Activated naive CD4-positive, alpha-beta T cell treated with Interleukin-2 at 50 U/mL for 16 hours (primary cell): Measurements from ENCODE around the gene TRPC5OS.

Source experiments
- DNase-seq: peaks from one replicate; pipeline ENCODE4 v3.0.0-alpha.2; 2020

Gene TRPC5OS

DNA sequence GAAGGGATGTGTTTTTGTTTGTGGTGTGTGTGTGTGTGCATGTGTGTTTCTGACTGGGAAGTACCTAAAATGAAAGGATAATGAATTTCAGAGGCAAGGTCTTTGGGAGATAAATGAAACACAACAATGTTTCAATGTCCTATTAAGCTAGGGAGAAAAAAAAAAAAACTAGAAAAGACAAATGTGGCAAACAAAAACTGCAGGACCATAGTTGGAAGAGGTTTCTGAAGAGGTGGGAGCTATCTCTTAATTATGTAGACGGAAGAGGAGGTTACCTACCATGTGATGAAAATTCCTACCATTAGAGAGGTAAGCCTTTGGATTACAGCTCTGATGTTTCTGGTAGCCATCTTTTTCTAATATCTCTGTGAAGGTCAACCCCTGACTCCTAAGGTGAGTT lies at the start of gene TRPC5OS:
TRPC5OS (plus strand) TSS at position 301 of the 400 bp plus-strand sequence. CDS start 25,669 bp downstream, outside the sequence.
- no peak for DNase-seq

DNA sequence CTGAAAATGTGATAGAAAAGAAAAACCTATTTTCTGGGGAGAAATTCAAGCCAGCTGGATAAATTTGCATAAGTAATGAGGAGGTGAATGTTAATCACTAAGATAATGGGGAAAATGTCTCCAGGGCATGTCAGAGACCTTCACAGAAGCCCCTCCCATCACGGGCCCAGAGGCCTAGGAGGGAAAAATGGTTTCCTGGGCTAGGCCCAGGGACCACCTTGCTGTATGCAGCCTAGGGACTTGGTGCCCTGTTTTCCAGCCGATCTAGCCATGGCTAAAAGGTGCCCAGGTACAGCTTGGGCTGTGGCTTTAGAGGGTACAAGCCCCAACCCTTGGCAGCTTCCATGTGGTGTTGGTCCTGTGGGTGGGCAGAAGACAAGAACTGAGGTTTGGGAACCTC lies 46.6 kb upstream of the TRPC5OS start:
- DNase-seq, result no peak

DNA sequence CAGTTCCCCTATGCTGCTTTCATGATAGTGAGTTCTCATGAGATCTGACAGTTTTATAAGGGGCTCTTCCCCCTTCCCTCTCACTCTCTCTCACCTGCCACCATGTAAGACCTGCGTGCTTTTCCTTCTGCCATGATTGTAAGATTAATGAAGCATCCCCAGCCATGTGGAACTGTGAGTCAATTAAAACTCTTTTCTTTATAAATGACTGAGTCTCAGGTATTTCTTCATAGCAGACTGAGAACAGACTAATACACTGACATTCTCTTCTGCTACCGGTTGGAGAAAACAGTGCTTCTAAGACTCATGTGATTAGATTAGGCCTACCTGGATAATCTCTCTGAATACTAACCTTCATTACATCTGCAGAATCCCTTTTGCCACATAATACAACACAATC lies 45.4 kb upstream of the TRPC5OS start:
- no peak for DNase-seq

DNA sequence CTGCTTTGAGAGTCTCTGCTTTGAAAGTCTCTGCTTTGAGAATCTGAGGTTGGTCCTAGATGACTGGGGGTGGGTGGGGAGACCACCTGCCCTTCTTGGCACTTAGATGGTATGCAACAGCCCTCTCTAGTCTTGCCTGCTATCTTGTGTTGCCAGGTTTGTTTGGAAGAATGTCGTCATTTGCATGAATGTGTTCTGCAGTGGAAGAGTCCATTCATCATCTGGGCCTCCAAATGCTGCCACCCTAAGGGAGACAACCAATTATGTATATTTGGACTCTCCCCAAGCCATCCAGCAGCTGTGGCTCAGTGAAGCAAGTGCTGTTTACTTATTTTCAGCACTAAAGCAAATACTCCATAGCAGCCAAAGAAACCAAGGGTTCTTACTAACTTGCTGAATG lies 44.6 kb upstream of the TRPC5OS start:
- DNase-seq, result no peak

DNA sequence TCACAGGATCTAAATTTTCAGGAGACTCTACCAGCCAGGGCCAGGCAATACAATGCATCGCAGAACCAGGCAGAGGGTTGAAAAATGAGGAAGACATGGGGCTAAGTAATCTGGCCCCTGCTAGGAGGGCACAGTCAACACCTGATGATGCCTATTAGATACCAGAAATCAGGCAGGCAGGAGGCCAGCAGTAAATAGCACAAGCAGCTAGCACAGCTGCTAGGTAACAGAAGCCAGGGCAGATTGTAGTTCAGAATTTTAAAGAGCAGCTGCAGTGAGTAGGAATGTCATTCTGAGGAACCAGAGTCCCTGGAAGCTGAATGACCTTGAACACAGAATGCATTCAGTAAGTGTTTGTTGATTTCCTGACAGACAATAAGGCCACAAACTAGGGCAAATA lies 38.8 kb upstream of the TRPC5OS start:
- DNase-seq, result no peak

DNA sequence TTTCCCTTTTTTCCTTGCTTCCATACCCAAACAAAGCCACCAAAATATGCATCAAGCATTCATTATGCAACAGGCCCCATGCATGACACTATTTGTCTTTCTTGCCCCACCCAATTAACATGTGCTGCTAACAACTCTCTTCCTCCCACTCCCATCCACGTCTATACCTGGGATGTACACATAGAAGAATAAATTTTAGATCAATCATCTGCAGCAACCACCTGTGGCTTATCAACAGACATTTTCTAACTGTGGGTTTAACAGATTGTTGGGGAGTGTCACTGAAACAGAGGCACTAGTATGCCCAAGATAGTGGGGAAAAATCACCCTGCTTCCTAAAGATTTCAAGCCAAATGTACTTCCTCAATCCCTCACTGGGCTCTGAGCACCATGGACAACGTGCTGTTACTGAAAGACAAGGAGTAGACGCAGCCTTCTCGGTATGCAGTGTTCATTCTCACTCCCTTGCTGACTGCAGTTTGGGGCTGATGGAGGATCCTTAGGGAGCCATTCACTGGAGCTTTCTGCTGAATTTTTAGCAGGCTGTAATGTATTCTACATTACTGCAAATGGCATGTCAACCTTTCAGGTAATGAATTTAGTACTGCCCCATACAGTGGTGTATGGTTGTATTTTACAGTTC lies 28.4 kb upstream of the TRPC5OS start:
- no peak for DNase-seq

DNA sequence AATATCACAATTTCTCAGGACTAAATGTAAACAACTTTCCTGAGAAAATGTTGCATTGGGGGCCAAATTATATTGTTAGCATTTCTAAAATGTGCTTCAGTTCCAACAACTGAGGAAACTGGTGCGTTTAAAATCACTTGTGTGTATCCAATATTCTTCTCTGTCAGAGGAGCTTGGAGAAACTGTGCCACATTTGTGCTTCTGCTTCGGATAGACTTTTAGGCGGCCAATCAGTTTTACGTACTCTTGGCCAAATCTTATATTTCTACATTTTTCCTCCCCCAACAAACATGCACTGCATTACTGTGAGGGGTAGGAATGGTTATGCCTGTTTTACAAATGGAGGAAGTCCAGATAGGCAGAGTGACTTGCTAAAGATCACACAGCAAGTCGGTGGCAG lies 27.4 kb upstream of the TRPC5OS start:
- DNase-seq, result no peak

DNA sequence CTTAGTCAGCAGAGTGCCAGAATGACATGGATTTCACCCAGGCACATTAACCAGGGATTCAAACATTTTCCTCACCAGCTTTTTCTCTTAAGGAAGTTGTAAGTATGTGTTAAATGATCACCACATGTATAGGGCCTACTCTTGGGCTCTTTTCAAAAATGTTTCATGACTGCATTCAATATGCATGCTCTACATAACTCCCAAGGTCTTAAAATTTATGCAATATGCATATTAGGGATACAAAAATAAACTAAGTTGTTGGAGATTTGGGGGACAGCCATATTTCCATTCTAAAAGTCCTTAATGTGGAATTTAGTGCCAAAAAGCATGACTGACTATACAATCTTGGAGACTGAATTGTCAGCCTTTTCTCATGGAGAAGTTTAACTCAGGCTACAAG lies 25.0 kb upstream of the TRPC5OS start:
- no peak for DNase-seq

DNA sequence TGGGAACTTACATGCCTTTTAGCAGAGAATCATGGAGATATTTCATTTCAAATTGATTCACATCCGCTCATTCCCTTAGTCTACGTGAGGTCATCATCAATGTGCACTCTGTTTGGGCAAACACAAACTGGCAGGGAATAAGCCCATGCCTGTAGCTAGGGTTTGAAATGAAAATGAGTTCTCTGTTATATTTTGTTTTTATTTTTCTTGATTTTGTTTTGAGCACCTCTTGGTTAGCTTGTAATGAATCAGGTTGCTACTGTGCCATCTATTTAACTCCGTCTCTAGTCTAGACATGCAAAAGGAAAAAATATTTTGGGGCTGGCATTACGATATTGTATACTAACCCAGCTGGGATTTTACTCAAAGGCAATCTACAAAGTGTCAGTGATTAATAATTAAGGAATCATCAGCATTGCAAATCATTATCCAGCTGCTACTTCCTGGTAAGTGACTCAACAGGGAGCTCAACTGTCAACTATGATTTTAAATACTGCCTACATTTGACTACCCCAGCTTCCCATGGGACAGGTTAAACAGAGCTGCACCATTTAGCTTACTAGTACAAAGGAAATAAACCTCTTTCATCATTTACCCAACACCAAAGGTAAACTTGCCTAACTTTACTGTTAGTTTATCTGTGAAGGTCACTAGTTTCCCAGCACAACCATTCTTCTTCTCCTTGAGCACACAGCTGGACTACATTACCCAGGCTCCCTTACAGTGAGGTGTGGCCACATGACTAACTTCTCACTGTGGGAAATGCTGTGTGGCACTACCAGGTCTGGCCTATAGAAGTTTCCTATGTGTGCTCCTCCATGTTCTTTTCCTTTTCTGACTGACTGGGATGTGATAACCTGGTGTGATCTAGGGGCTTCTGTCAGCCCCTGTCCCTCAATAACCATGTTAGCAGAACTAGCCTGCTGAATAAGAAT lies 21.2 kb upstream of the TRPC5OS start:
- DNase-seq, result no peak

DNA sequence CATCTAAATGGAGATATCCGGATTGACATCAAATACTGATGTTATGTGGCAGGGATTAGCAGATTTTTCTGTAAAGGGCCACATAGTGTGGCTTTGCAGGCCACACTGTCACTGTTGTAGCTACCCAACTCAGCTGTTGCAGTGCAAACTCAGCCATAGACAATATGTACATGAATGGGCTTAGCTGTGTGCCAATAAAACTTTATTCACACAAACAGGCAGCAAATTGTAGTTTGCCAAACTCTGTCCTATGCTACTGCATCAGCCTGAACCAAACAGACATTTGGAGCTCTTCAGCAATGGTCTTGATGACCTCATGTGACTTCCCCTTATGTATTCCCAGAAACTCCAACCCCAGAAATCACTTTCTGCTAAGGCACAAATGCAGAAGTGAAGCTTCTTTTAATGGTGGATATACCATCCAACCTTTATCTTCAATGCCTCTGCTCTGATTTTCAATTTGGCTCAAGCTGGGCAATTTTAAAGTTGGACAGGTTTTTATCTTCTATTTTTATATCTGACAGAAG lies 18.4 kb upstream of the TRPC5OS start:
- no peak for DNase-seq

DNA sequence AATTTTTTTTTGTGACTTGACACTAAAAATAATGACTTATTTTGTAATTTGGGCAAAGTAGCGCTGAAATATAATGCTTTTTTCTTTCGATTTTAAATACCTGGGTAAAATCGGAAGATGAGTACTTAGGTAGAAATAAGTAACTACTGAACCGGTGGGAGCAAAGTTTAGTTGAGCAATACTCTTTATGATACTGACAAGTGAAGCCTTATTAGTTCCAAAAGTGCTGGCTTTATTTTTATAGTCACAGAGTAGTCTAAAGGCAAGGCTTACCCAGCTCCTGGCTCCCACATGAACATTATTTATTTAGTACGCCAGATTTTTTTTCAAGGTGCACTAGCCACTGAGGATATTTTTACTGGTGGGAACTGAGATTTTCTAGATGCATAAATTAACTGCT lies 14.4 kb upstream of the TRPC5OS start:
- no peak for DNase-seq

DNA sequence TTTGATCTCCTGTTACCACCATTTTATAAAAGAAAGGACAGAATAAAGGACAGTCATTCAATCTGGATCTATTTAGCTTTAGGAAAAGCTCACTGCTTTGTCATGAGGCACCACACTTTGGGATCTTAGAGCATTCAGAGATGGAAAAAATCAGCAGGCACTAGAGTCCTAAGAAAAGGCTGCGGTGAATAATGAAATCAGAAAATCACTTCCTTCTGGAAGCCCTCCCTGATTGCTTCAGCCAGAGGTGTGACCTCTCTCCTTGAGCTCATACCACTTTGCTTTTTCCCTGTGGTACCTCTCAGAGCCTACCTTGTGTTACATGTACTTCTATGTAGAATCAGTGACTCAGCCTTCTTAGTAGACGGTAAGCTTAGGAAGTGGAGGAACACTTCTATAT lies 8.7 kb upstream of the TRPC5OS start:
- DNase-seq, result no peak

DNA sequence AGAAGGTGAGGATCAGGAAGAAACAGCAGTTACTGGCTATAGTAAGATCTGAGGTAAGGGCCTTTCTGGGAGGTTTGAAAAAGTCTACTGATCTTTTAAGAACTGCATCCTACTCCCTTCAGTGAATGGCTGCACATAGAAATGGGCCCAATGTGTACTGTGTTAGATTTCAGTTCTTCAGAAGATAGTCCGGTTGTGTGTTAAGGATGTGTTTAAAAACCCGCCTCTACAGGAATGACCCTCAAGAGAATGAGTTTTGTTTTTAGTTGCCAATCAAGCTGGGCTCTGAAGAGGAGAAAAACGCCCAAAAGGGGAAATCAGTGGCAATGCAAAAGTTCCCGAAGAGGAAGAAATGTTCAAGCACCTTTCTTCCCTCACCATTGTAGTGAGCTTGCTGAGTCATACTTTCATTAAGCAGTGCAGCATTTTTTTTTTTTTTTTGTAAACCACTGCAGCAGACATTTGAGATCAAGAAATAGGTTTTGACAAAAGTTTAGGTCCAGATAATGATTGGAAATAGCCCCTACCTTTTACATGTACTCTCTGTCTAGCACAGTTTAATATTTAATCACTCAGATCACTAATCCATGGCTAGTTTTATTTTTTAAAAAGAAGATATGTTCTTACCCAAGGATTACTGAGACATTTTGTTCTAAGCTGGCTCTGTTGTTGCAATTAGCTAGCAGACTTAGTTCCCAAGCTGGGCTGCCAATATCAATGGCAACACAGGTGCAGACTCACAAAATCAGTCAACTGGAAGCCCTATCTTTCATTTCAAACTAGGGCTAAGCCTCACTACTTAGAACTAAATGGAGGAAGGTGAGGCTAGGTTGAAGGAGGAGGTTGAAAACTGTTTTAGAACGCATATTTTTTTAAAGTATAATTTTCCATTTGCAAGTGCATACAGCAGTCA lies 7.0 kb upstream of the TRPC5OS start:
- DNase-seq, result no peak

DNA sequence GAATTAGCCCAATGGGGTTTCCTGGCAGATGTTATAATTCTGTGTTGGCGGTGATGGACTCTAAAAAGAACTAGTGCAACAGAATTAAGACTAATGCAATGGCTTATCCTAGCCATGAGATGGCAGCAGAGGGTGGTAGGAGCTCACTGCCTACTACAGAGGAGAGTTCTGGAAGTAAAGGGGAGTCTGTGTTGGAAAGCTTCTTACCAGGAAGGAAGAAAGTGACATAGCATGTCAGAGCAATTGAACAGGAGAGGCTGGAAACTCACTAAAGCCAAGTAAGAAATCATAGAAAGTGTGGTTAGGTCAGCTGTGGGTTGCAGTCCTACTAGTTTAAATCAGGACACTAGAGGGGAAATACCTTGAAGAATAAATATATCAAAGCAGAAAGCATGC lies 6.3 kb upstream of the TRPC5OS start:
- no peak for DNase-seq

DNA sequence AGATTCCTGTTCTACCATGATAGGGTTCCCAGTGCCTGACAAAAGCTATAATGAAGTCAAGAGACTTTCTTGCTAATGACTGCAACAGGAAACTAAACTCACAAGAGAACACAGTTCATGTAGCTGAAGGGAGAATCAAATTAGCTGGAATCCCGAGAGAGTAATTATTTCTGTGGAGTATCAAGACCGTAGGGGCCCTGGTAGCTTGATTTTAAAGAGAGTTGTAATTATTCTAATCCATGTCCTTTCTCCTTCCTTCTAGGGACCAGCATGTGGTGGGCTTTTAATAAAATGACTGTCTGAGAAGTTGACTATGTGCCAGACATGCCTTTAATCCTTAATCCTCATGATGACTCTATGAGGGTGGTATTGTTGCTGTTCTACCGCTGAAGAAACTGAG lies 1.7 kb upstream of the TRPC5OS start:
- DNase-seq, result no peak

DNA sequence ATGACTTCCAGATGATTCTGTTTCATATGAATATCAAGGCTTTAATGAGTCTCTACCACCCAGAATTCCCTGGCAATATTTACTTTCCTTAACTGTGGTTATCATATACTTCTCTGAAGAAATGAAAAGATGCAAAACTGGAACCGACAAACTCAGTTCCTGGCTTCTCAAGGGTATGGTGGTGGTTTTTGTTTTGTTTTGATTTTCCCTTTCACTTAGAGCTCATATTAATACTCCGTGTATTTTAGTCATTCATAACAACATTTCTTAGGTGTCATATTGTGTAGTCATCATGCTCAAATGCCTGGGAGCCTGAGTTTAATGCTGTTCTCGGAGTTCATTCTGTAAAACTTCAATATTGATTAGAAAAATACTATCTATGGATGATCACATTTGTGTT lies 665 bp downstream of the TRPC5OS start:
- no peak for DNase-seq

DNA sequence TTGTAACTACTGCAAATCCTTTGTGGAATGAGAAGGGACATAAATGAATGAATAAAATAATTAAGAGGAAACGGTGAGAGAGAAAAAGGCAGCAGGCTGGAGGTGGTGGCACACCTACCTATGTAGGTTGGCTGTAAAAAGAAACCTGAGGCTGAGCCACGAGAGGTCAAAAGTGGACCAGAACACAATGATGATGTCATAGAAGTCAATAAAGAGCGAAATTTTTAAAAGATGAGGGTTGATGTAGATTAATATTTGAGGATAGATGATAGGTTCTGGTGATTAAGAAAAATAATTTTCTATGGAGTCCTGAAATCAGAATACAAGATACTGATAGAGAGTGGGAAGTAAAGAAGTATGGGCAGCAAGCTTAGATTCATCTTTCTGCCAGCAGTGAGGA lies 1.7 kb downstream of the TRPC5OS start:
- no peak for DNase-seq

DNA sequence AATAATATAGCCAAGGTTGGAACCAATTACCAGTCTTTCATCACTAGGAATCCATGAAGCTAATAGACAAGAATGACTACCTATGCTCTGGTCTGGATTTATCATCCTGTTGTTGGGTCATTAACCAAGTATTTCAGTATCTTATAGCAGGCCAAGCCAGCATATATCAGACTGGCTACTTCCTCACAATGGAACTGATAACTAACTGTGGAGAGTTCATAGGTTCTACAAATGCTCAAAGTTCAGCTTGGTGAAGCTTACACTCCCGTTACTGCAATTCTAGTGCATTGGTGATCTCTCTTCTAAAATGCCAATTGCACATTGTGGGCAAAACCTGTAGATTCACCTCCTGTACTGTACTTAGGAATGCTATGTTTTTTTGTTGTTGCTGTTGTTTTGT lies 4.8 kb downstream of the TRPC5OS start:
- no peak for DNase-seq

DNA sequence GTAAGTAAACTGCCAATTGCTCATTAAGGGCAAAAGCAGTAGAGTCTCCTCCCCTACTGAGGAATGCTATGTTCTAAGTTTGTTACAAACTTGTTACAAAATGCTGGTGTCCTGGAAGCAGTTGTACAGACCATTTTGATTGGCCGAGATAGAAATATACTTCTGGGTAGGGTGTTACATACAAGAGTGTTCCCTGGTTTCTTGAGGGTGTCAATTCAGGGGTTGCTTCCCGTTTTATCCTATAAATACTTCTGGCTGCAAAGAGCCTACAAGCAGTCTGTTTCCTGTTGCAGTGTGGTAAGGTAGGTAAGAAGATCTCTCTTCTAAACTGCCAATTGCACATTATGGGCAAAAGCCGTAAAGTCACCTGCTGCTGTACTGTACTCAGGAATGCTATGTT lies 5.7 kb downstream of the TRPC5OS start:
- DNase-seq, result no peak

DNA sequence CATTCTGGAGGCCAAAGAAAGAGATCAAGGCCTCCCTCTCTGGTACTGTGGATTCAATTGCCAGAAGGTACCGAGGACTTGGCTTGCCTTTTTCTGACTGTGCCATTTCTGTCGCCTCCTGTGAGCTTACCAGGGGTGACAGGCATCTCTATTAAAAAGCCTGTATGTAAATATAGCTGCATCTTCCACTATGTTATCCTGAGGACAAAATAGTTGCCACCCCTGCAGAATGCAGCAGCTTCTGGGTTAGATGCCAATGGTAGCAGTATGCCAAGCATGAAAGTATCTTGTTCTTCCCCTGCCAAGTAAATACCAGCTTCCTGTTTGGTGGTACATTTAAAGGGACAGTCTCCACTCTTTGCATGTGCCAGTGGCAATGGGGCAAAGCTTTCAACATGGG lies 10.7 kb downstream of the TRPC5OS start:
- DNase-seq, result no peak

DNA sequence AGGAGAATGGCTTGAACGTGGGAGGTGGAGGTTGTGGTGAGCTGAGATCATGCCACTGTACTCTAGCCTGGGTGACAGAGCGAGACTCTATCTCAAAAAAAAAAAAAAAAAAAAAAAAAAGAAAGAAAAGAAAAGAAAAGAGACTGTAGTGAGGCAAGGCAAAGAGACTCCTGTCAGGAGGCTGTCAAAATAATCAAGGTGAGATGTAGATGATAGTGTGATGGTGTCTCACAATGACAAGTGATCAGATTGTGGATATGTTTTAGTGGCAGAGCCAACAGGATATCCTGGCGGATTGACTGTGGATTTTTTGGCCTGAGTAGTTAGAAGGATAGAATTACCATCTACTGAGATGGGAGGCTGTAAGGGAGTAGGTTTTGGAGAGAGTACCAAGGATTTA lies 12.6 kb downstream of the TRPC5OS start:
- no peak for DNase-seq

DNA sequence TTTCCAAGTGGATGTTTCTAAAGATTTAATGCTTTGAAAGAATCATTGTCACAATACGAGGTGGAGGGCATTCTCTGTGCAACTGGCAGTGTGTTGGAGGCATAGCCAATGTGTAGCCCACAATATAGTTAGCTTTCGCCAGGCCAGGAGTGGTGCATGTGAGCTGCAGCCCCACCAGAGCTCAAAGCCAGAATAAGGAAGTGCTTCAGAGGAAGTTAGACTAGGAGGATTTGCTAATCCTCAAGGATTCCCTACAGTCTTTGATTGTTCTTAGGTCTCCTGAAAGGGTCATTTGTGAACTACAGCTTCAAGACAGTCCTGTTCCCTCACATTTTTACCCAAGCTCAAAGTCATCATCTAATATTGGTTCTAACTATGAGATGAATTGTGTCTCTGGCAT lies 16.4 kb downstream of the TRPC5OS start:
- no peak for DNase-seq

DNA sequence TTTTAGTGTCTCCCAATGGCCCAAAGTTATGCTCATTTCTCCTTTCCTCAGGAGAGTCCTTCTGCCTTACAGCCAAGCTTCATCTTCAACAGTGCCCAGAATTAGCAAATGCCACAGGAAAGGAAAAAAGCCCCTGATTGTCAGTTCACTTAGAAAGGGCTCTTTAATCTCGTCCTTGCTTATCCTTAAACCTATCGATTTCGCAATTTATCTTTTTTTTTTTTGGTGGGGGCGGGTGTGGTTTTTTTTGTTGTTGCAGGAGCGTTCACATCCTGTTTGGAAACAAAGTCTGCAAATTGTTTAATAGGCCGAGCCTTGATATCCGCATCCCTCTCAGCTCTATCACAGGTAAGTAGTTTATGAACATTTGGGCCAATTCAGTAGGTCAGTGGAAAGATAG lies 20.2 kb downstream of the TRPC5OS start:
- DNase-seq, result no peak
